Measurements from ENCODE around the gene P2RY12. TPM values are rescaled to one million over a fixed set of nuclear protein-coding genes. Genes with fewer than 3 reads are reported as not detected.

The P2RY12 gene
- total and polyA plus RNA-seq, 7 donors: 0.13 to 1.1 (median 0.36) TPM; not detected in 1

- Histone ChIP-seq H3K9me3 (no peaks in the 10 kb centered on the region), H3K36me3 (ENCODE audit: insufficient read depth in 1 of 2, low read depth in 1 of 2) (no peaks in the 10 kb centered on the region), H3K27ac (no peak overlapping the region), H3K4me1 (no peaks in the 10 kb centered on the region), H3K4me3 (no peak overlapping the region), H3K27me3 (ENCODE audit: insufficient read depth in 3 of 3, low read length in 2 of 3) (no peaks in the 10 kb centered on the region)
- no peak for DNase-seq
- TF ChIP-seq, protein P1, sequence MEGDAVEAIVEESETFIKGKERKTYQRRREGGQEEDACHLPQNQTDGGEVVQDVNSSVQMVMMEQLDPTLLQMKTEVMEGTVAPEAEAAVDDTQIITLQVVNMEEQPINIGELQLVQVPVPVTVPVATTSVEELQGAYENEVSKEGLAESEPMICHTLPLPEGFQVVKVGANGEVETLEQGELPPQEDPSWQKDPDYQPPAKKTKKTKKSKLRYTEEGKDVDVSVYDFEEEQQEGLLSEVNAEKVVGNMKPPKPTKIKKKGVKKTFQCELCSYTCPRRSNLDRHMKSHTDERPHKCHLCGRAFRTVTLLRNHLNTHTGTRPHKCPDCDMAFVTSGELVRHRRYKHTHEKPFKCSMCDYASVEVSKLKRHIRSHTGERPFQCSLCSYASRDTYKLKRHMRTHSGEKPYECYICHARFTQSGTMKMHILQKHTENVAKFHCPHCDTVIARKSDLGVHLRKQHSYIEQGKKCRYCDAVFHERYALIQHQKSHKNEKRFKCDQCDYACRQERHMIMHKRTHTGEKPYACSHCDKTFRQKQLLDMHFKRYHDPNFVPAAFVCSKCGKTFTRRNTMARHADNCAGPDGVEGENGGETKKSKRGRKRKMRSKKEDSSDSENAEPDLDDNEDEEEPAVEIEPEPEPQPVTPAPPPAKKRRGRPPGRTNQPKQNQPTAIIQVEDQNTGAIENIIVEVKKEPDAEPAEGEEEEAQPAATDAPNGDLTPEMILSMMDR (IDR thresholded peaks at IDR 0.05): no peak
- 37 to 67% (median 62%) methylated on average over 2 of the region's 2 CpGs for WGBS, 3 donors
- ATAC-seq: peak in 1 of 4 donors; percentile 61
- intact Hi-C loops (cut with DNase I): no loop called here
These were observed 43.8 kb upstream of the P2RY12 start for GRCh38 chr3:151428386-151428785.

- Histone ChIP-seq H3K27ac (no peak overlapping the region), H3K27me3 (ENCODE audit: insufficient read depth in 3 of 3, low read length in 2 of 3) (no peaks in the 10 kb centered on the region), H3K4me1 (no peaks in the 10 kb centered on the region), H3K9me3 (no peaks in the 10 kb centered on the region), H3K36me3 (ENCODE audit: insufficient read depth in 1 of 2, low read depth in 1 of 2) (no peaks in the 10 kb centered on the region), H3K4me3 (no peak overlapping the region)
- TF ChIP-seq, protein P1 (IDR thresholded peaks at IDR 0.05): no peak
- no peak for ATAC-seq
- DNase-seq: no peak
- intact Hi-C loops (cut with DNase I): no loop called here
These were observed 41.7 kb upstream of the P2RY12 start for GRCh38 chr3:151426341-151426657.

- intact Hi-C loops (cut with DNase I): no loop called here
- Histone ChIP-seq H3K4me3 (no peak overlapping the region), H3K27ac (no peak overlapping the region), H3K36me3 (ENCODE audit: insufficient read depth in 1 of 2, low read depth in 1 of 2) (no peaks in the 10 kb centered on the region), H3K9me3 (no peaks in the 10 kb centered on the region), H3K27me3 (ENCODE audit: insufficient read depth in 3 of 3, low read length in 2 of 3) (no peaks in the 10 kb centered on the region), H3K4me1 (no peaks in the 10 kb centered on the region)
- WGBS, 3 donors: 63 to 71% (median 64%) methylated on average over 4 of the region's 4 CpGs
- ATAC-seq (no peak), DNase-seq (no peak)
- TF ChIP-seq, protein P1 (IDR thresholded peaks at IDR 0.05): no peak
These were observed 41.2 kb upstream of the P2RY12 start for GRCh38 chr3:151425627-151426340.

- Histone ChIP-seq H3K9me3 (no peaks in the 10 kb centered on the region), H3K36me3 (ENCODE audit: insufficient read depth in 1 of 2, low read depth in 1 of 2) (no peaks in the 10 kb centered on the region), H3K4me1 (no peaks in the 10 kb centered on the region), H3K27me3 (ENCODE audit: insufficient read depth in 3 of 3, low read length in 2 of 3) (no peaks in the 10 kb centered on the region), H3K27ac (no peak overlapping the region), H3K4me3 (no peak overlapping the region)
- ATAC-seq (no peak), DNase-seq (no peak)
- intact Hi-C loops (cut with DNase I): no loop called here
- TF ChIP-seq, protein P1 (IDR thresholded peaks at IDR 0.05): no peak
- 83 to 89% (median 88%) methylated on average over 5 of the region's 5 CpGs for WGBS, 3 donors
These were observed 38.5 kb upstream of the P2RY12 start for GRCh38 chr3:151423091-151423490.

DNA sequence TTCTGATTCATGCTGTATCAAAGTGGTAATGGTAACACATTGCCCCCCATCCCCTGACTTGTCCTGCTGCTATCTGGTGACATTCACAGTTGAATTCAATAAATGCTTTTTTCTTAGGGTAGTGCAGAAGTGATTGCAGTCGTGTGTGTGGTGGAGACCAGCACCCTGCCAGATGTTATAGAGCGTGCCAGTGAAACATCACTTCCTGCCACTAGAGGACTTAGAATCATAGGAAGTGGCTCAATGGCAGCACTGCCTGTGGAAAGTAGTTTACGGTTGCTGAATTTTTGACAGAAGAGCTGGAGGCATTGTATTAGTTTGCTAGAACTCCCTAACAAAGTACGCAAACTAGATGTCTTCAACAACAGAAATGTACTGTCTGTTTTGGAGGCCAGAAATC is 37.4 kb upstream of the P2RY12 start:
- no peaks in the 10 kb centered on the region for H3K36me3 ChIP-seq (ENCODE audit: insufficient read depth in 1 of 2, low read depth in 1 of 2)
- H3K9me3 ChIP-seq: no peaks in the 10 kb centered on the region
- no peaks in the 10 kb centered on the region for H3K4me1 ChIP-seq
- intact Hi-C loops (cut with DNase I): no loop called here
- no peak overlapping the region for H3K4me3 ChIP-seq
- TF ChIP-seq, protein P1 (IDR thresholded peaks at IDR 0.05): no peak
- H3K27ac ChIP-seq: no peak overlapping the region
- no peak for DNase-seq
- ATAC-seq: no peak
- H3K27me3 ChIP-seq (ENCODE audit: insufficient read depth in 3 of 3, low read length in 2 of 3): no peaks in the 10 kb centered on the region
- 74 to 82% (median 76%) methylated on average over 4 of the region's 4 CpGs for WGBS, 3 donors
